GM12878 (cell line): ENCODE data around the gene OR52D1. TPM values are rescaled to one million over a fixed set of nuclear protein-coding genes. Genes with fewer than 3 reads are reported as not detected.

Experiments used
- ATAC-seq: fragments of 200-7000 bp; cut with Tn5 transposase; 3 replicates; pipeline ENCODE4 v1.9.1; 2020; ENCODE audit warnings: mild to moderate bottlenecking, moderate library complexity
- Bru-seq: library from RNA; stranded (reverse); fragments of 400-500 nt; gene quantifications from one replicate; lab custom pipeline; 2021; lab: Mats Ljungman, UMichigan
- BruChase-seq, 2 experiments: library from RNA; stranded (reverse); fragments of 400-500 nt; gene quantifications; one replicate each; lab custom pipeline; 2021; lab: Mats Ljungman, UMichigan
- BruUV-seq: library from RNA; stranded (reverse); fragments of 400-500 nt; replicated peaks from 2 replicates; lab custom pipeline; 2021; lab: Mats Ljungman, UMichigan
- CTCF ChIA-PET: fragments of 300-600 bp; sonication (Branson Sonifier 250); formaldehyde crosslinking; extraction: SDS; loops from one replicate; lab custom pipeline; 2021; ENCODE audit warnings: inconsistent platforms; lab: Yijun Ruan, JAX
- POLR2A ChIA-PET: fragments of 350-600 bp; formaldehyde crosslinking; extraction: SDS; loops from one replicate; lab custom pipeline; 2021; ENCODE audit warnings: inconsistent platforms; lab: Charles Lee
- RAD21 ChIA-PET: fragments of 300-600 bp; sonication (Branson Sonifier 250); formaldehyde crosslinking; loops from one replicate; lab custom pipeline; 2023; ENCODE audit warnings: antibody characterized with exemption; ENCODE audit not compliant: unreplicated experiment; lab: Charles Lee
- SMC1A ChIA-PET: fragments of 300-600 bp; sonication (Branson Sonifier 250); formaldehyde crosslinking; loops from one replicate; lab custom pipeline; 2023; ENCODE audit not compliant: unreplicated experiment, uncharacterized antibody; lab: Charles Lee
- DNase-seq: peaks from one replicate; pipeline ENCODE4 v3.0.0-alpha.2; 2011; ENCODE audit warnings: low read depth, low spot score
- FAIRE-seq: peaks from 3 replicates; lab custom pipeline; 2011; peaks lifted over from hg19 to GRCh38; lab: Jason Lieb, UNC
- H2AFZ ChIP-seq: 2 replicates; pipeline ENCODE4 v1.6.0; 2011; ENCODE audit warnings: low read depth, low read length, control low read depth; ENCODE audit not compliant: control insufficient read depth
- H3K27ac ChIP-seq: 2 replicates; pipeline ENCODE4 v1.5.1; 2011; ENCODE audit warnings: control low read depth; ENCODE audit not compliant: control insufficient read depth, insufficient read depth
- H3K27me3 ChIP-seq, 2 experiments: replicated peaks in 1 of 2; 2 replicates each; pipeline versions ENCODE4 v1.6.0 to v1.6.1; 2011; ENCODE audit warnings: low read length in 1 of 2; ENCODE audit not compliant: control insufficient read depth in 2 of 2, insufficient read depth in 2 of 2
- H3K36me3 ChIP-seq, 2 experiments: 2 replicates each; pipeline ENCODE4 v1.5.1; 2011; ENCODE audit warnings: low read length in 1 of 2; ENCODE audit not compliant: control insufficient read depth in 2 of 2, insufficient read depth in 2 of 2
- H3K4me1 ChIP-seq: 2 replicates; pipeline ENCODE4 v1.6.1; 2011; ENCODE audit warnings: mild to moderate bottlenecking, low read length, moderate library complexity, mixed read lengths; ENCODE audit not compliant: control insufficient read depth, insufficient read depth
- H3K4me2 ChIP-seq: 2 replicates; pipeline ENCODE4 v1.6.0; 2011; ENCODE audit warnings: control low read depth; ENCODE audit not compliant: control insufficient read depth, insufficient read depth
- H3K4me3 ChIP-seq: fragments of 200-600 bp; sonication (generic); 2 replicates; pipeline ENCODE4 v1.5.1; 2016
- H3K79me2 ChIP-seq: 2 replicates; pipeline ENCODE4 v1.6.0; 2011; ENCODE audit warnings: low read length; ENCODE audit not compliant: control insufficient read depth, insufficient read depth
- H3K9ac ChIP-seq: 2 replicates; pipeline ENCODE4 v1.8.0; 2011; ENCODE audit warnings: low read length, control low read depth, mixed read lengths; ENCODE audit not compliant: control insufficient read depth, insufficient read depth
- H3K9me3 ChIP-seq: replicated peaks from 3 replicates; pipeline ENCODE4 v1.5.1; 2011; ENCODE audit warnings: mild to moderate bottlenecking, low read length; ENCODE audit not compliant: control insufficient read depth, insufficient read depth
- H4K20me1 ChIP-seq: 2 replicates; pipeline ENCODE4 v1.6.0; 2011; ENCODE audit not compliant: control insufficient read depth, insufficient read depth
- ATF7 ChIP-seq: fragments of 450-650 bp; IDR thresholded peaks from 2 replicates; pipeline ENCODE4 v1.6.1; 2016; ENCODE audit warnings: low read depth, mild to moderate bottlenecking
- CREM ChIP-seq: IDR thresholded peaks from 2 replicates; pipeline ENCODE4 v1.6.1; 2014; ENCODE audit warnings: antibody characterized with exemption, low read depth
- EP300 ChIP-seq, 2 experiments: fragments of 150-350 bp in 1 of 2; IDR thresholded peaks; 2 replicates each; pipeline ENCODE4 v1.6.1; 2011 to 2012; ENCODE audit warnings: low read depth in 2 of 2, low read length in 2 of 2, borderline replicate concordance in 1 of 2, improper control_type of control experiment in 1 of 2, inconsistent platforms in 1 of 2; ENCODE audit not compliant: control insufficient read depth in 1 of 2
- ESRRA ChIP-seq: IDR thresholded peaks from 2 replicates; pipeline ENCODE4 v1.6.1; 2012; ENCODE audit warnings: mild to moderate bottlenecking, low read length, improper control_type of control experiment
- KAT2A ChIP-seq: conservative IDR thresholded peaks from 2 replicates; pipeline ENCODE4 v1.6.1; 2011; ENCODE audit warnings: low read depth, low read length; ENCODE audit not compliant: control insufficient read depth
- NFYA ChIP-seq: IDR thresholded peaks from 2 replicates; pipeline ENCODE4 v1.6.1; 2011; ENCODE audit warnings: low read depth, mild to moderate bottlenecking, low read length, improper control_type of control experiment, borderline replicate concordance
- NFYB ChIP-seq: IDR thresholded peaks from 2 replicates; pipeline ENCODE4 v1.6.1; 2011; ENCODE audit warnings: low read depth, mild to moderate bottlenecking, low read length, improper control_type of control experiment, moderate library complexity; ENCODE audit not compliant: insufficient read depth
- NRF1 ChIP-seq: conservative IDR thresholded peaks from 2 replicates; pipeline ENCODE4 v1.6.1; 2011; ENCODE audit warnings: mild to moderate bottlenecking, low read depth, low read length, improper control_type of control experiment
- PAX5 ChIP-seq: IDR thresholded peaks from 2 replicates; pipeline ENCODE4 v1.6.1; 2011; ENCODE audit warnings: low read depth, low read length, borderline replicate concordance
- ZSCAN29 ChIP-seq: fragments of 450-650 bp; IDR thresholded peaks from 2 replicates; pipeline ENCODE4 v1.6.1; 2017; ENCODE audit warnings: mild to moderate bottlenecking, moderate library complexity
- in situ Hi-C: fragments of 300-500 bp; cut with MboI; formaldehyde crosslinking; loops from 9 replicates; pipeline ENCODE4 v1.14.3; 2018; ENCODE audit warnings: mixed read lengths
- intact Hi-C: fragments of 100-400 bp; cut with micrococcal nuclease; formaldehyde crosslinking; loops from one replicate; pipeline ENCODE4 v1.14.2; 2022; ENCODE audit not compliant: unreplicated experiment
- long read RNA-seq, 2 experiments: library from polyadenylated mRNA; unstranded; transcript quantifications; one replicate each; pipeline ENCODE4 v2.0.0, GENCODE V29; 2019 to 2020
- polyA minus RNA-seq, 3 experiments: library from RNA; depleted of rRNA, polyadenylated mRNA; stranded (reverse); fragments of >200 nt; gene quantifications; 2 replicates each; pipeline ENCODE4 v1.2.3, GENCODE V29; 2011
- polyA plus RNA-seq, 11 experiments: library from polyadenylated mRNA; depleted of rRNA in 4 of 11; unstranded in 6 of 11; stranded (reverse) in 5 of 11; fragments of >200 nt; fragmentation: Nextera tagmentation in 4 of 11; fragmentation: Illumina TruSeq in 1 of 11; extraction: Ambion mirVana in 4 of 11; extraction: Trizol in 1 of 11; gene quantifications; 1 replicate in 1 of 11; 2 replicates in 10 of 11; pipeline versions ENCODE4 v1.2.1 to v1.2.3, GENCODE V29; 2011 to 2016; ENCODE audit warnings: inconsistent platforms in 2 of 11, missing spikeins in 2 of 11, low read depth in 1 of 11
- total RNA-seq, 4 experiments: library from RNA; depleted of rRNA in 3 of 4; stranded (reverse); fragments of >200 nt in 3 of 4; fragmentation: Illumina TruSeq in 1 of 4; extraction: Trizol in 1 of 4; gene quantifications; 2 replicates each; pipeline versions ENCODE4 v1.2.1 to v1.2.3, GENCODE V29; 2013 to 2021
- TF ChIP-seq, protein P1 (sequence below): IDR thresholded peaks from 2 replicates; pipeline ENCODE4 v1.6.1; 2011; ENCODE audit warnings: borderline replicate concordance, low read depth, mild to moderate bottlenecking, moderate library complexity, mixed read lengths, low read length; ENCODE audit not compliant: insufficient read depth; ENCODE audit errors: extremely low read length
- TF ChIP-seq, protein P2 (sequence below): IDR thresholded peaks from 2 replicates; pipeline ENCODE4 v1.6.1; 2011; ENCODE audit warnings: low read depth, mild to moderate bottlenecking, low read length, moderate library complexity, borderline replicate concordance; ENCODE audit errors: extremely low read depth
- TF ChIP-seq, protein P3 (sequence below): fragments of 450-650 bp; formaldehyde crosslinking; IDR thresholded peaks from 2 replicates; pipeline ENCODE4 v1.4.0; 2020; ENCODE audit warnings: mild to moderate bottlenecking, moderate library complexity

OR52D1 gene
- total RNA-seq (2013; cell fraction: nucleolus; rRNA removed): not detected in 2 replicates
- total RNA-seq (2014; rRNA removed): not detected in 2 replicates
- total RNA-seq (2014; rRNA removed; fragmentation: Illumina TruSeq; extraction: Trizol): not detected in 2 replicates
- not detected in 2 replicates for total RNA-seq (2021)
- polyA plus RNA-seq (2011; ENCODE audit: low read depth): not detected
- not detected in 2 replicates for polyA plus RNA-seq (2011; rRNA removed)
- not detected in 2 replicates for polyA plus RNA-seq (2011; cell fraction: cytosol; rRNA removed)
- not detected in 2 replicates for polyA plus RNA-seq (2011; cell fraction: nucleus; rRNA removed)
- not detected in 2 replicates for polyA plus RNA-seq (2012)
- not detected in 2 replicates for polyA plus RNA-seq (2014; fragmentation: Illumina TruSeq; extraction: Trizol)
- not detected for polyA plus RNA-seq (2014; fragmentation: Nextera tagmentation; extraction: Ambion mirVana)
- not detected in 2 replicates for polyA plus RNA-seq (2014; rRNA removed)
- polyA plus RNA-seq (2016; fragmentation: Nextera tagmentation; extraction: Ambion mirVana): not detected
- not detected in 2 replicates for polyA minus RNA-seq (2011; rRNA and poly(A)+ RNA removed)
- not detected in 2 replicates for polyA minus RNA-seq (2011; cell fraction: cytosol; rRNA and poly(A)+ RNA removed)
- polyA minus RNA-seq (2011; cell fraction: nucleus; rRNA and poly(A)+ RNA removed): not detected in 2 replicates
- not detected for Bru-seq, nascent RNA
- BruChase-seq, experiment 1, labeled RNA remaining after a 6-hour chase: not detected
- BruChase-seq, experiment 2, labeled RNA remaining after a 2-hour chase: not detected
- long read RNA-seq, experiment 1: 0 reads
- long read RNA-seq, experiment 2: 0 reads

DNA sequence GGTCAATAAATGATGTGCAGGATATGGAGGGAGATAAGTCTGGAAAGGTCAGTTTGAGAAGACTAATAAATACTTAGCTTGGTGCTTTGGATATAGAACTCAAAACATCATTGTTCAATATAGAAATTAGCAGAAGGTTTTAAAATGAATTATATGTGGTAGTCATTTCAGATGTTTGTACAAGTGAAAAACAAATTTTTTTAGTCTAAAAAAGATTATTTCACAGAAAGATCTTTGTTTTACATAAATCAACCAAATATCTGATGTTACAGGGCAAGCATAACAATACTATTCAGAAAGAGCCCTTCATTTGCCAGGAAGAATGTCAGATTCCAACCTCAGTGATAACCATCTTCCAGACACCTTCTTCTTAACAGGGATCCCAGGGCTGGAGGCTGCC is at the start of gene OR52D1:
Gene OR52D1, plus strand, starts transcription at position 301 of the 400 bp plus-strand sequence. Its CDS starts 22 bp downstream, at position 323.
- no peak for FAIRE-seq
- no peak for DNase-seq
- Histone ChIP-seq H3K4me3 (no peak within 1 kb of the TSS), H3K36me3 (no peaks in the 10 kb centered on the region), H3K27me3 (no peaks in the 10 kb centered on the region; a peak in 1 of 4 replicates), H3K4me2 (no peak within 1 kb of the TSS), H3K79me2 (no peaks in the 10 kb centered on the region), H3K9me3 (no peaks in the 10 kb centered on the region), H4K20me1 (no peaks in the 10 kb centered on the region), H3K27ac (no peak within 1 kb of the TSS), H3K9ac (no peak within 1 kb of the TSS), H2AFZ (no peak within 1 kb of the TSS), H3K4me1 (no peaks in the 10 kb centered on the region)
- no peak for ATAC-seq
- ChIA-PET CTCF (no interaction called here), SMC1A (no interaction called here), RAD21 (no interaction called here), POLR2A (no interaction called here)
- BruUV-seq: no TSS peak
- TF ChIP-seq PAX5 (no peak), CREM (no peak), ESRRA (no peak), KAT2A (no peak), NFYB (no peak), ZSCAN29 (no peak), NRF1 (no peak), ATF7 (no peak), NFYA (no peak), EP300 (IDR thresholded peaks at IDR 0.05; ENCODE audit: borderline replicate concordance in 1 of 2, control insufficient read depth in 1 of 2, low read depth in 2 of 2, low read length in 2 of 2) (no peak)
- TF ChIP-seq, protein P1, sequence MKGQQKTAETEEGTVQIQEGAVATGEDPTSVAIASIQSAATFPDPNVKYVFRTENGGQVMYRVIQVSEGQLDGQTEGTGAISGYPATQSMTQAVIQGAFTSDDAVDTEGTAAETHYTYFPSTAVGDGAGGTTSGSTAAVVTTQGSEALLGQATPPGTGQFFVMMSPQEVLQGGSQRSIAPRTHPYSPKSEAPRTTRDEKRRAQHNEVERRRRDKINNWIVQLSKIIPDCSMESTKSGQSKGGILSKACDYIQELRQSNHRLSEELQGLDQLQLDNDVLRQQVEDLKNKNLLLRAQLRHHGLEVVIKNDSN: no peak
- TF ChIP-seq, protein P2, sequence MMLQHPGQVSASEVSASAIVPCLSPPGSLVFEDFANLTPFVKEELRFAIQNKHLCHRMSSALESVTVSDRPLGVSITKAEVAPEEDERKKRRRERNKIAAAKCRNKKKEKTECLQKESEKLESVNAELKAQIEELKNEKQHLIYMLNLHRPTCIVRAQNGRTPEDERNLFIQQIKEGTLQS: no peak
- TF ChIP-seq, protein P3, sequence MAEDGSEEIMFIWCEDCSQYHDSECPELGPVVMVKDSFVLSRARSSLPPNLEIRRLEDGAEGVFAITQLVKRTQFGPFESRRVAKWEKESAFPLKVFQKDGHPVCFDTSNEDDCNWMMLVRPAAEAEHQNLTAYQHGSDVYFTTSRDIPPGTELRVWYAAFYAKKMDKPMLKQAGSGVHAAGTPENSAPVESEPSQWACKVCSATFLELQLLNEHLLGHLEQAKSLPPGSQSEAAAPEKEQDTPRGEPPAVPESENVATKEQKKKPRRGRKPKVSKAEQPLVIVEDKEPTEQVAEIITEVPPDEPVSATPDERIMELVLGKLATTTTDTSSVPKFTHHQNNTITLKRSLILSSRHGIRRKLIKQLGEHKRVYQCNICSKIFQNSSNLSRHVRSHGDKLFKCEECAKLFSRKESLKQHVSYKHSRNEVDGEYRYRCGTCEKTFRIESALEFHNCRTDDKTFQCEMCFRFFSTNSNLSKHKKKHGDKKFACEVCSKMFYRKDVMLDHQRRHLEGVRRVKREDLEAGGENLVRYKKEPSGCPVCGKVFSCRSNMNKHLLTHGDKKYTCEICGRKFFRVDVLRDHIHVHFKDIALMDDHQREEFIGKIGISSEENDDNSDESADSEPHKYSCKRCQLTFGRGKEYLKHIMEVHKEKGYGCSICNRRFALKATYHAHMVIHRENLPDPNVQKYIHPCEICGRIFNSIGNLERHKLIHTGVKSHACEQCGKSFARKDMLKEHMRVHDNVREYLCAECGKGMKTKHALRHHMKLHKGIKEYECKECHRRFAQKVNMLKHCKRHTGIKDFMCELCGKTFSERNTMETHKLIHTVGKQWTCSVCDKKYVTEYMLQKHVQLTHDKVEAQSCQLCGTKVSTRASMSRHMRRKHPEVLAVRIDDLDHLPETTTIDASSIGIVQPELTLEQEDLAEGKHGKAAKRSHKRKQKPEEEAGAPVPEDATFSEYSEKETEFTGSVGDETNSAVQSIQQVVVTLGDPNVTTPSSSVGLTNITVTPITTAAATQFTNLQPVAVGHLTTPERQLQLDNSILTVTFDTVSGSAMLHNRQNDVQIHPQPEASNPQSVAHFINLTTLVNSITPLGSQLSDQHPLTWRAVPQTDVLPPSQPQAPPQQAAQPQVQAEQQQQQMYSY (CRISPR knock-in tag): no peak
- intact Hi-C loops (no loop called here), in situ Hi-C loops (no loop called here)
